ENCODE measurements around the gene PIGT. TPM values are rescaled to one million over a fixed set of nuclear protein-coding genes. Genes with fewer than 3 reads are reported as not detected.

The PIGT gene
- total RNA-seq, 1 experiment from 2014 or later, result 71.4 TPM

- ChIA-PET CTCF (interaction anchor here (0.6 to 2.5 kb wide), 6 partner anchors 18 to 141 kb away, joined by 3 to 10 read pairs (median 5); partner anchors contain the start of gene SYS1), RAD21 (ENCODE audit: low non-redundant PET in 1 of 2, low total read pairs in 2 of 2, uncharacterized antibody in 2 of 2, unreplicated experiment in 2 of 2) (no interaction called here), POLR2A (interaction anchor here (0.6 to 1.0 kb wide), 2 partner anchors 11 to 24 kb away, joined by 3 to 5 read pairs; no protein-coding TSS in a partner anchor)
- H3K4me1 ChIP-seq (ENCODE audit: control insufficient read depth in 1 of 2, insufficient read depth in 2 of 2, low read length in 2 of 2), result no peaks in the 10 kb centered on the region
- no peaks in the 10 kb centered on the region for H4K20me1 ChIP-seq (ENCODE audit: insufficient read depth)
- no peak overlapping the region for H3K4me3 ChIP-seq (replicated peaks in 1 of 2; ENCODE audit: low read depth in 1 of 2, low read length in 2 of 2)
- H3K9me3 ChIP-seq (ENCODE audit: control insufficient read depth in 1 of 2, insufficient read depth in 1 of 2, low read depth in 1 of 2, low read length in 2 of 2), result no peaks in the 10 kb centered on the region
- H3K9me2 ChIP-seq (ENCODE audit: insufficient read depth), result no peaks in the 10 kb centered on the region
- no peak overlapping the region for H3K27ac ChIP-seq (ENCODE audit: low read depth, low read length)
- no peaks in the 10 kb centered on the region for H3K79me2 ChIP-seq (ENCODE audit: insufficient read depth, low read length)
- ATAC-seq (peak; percentile 32; the same call in 1 of the 2 replicates), DNase-seq (ENCODE audit: low read depth, low spot score) (no peak)
- no peak overlapping the region for H3K9ac ChIP-seq (ENCODE audit: low read length)
- intact Hi-C loops (cut with micrococcal nuclease), result no loop called here
- H3K4me2 ChIP-seq (ENCODE audit: low read length), result no peak overlapping the region
- H2AFZ ChIP-seq (ENCODE audit: low read depth, low read length, poor library complexity, severe bottlenecking), result no peak overlapping the region
- BruUV-seq (replicated peaks), result no TSS peak
- H3K27me3 ChIP-seq (ENCODE audit: insufficient read depth, low read length), result no peaks in the 10 kb centered on the region
- peak; percentile 28; the same call in 1 of the 2 replicates for TF ChIP-seq RAD21 (IDR thresholded peaks at IDR 0.05; ENCODE audit: low read depth)
- no peak for TF ChIP-seq ATF3 (IDR thresholded peaks at IDR 0.05)
- H3K36me3 ChIP-seq (ENCODE audit: control insufficient read depth in 1 of 2, insufficient read depth in 2 of 2, low read length in 2 of 2), result no peaks in the 10 kb centered on the region
Measured at GRCh38 chr20:45392733-45393132, 23.2 kb upstream of the PIGT start.

GRCh38 chr20:45394221-45395113, 21.5 kb upstream of the PIGT start:
- intact Hi-C loops (cut with micrococcal nuclease), result no loop called here
- Histone ChIP-seq H3K36me3 (ENCODE audit: control insufficient read depth in 1 of 2, insufficient read depth in 2 of 2, low read length in 2 of 2) (no peaks in the 10 kb centered on the region), H2AFZ (ENCODE audit: low read depth, low read length, poor library complexity, severe bottlenecking) (no peak overlapping the region), H3K4me3 (replicated peaks in 1 of 2; ENCODE audit: low read depth in 1 of 2, low read length in 2 of 2) (no peak overlapping the region), H3K4me2 (ENCODE audit: low read length) (no peak overlapping the region), H3K9me2 (ENCODE audit: insufficient read depth) (no peaks in the 10 kb centered on the region), H3K9me3 (ENCODE audit: control insufficient read depth in 1 of 2, insufficient read depth in 1 of 2, low read depth in 1 of 2, low read length in 2 of 2) (peaks cover 0 to under 1% of the 10 kb centered on the region in 2 experiments; a peak in 1 of 4 replicates), H3K27me3 (ENCODE audit: insufficient read depth, low read length) (no peaks in the 10 kb centered on the region), H3K9ac (ENCODE audit: low read length) (no peak overlapping the region), H3K4me1 (ENCODE audit: control insufficient read depth in 1 of 2, insufficient read depth in 2 of 2, low read length in 2 of 2) (no peaks in the 10 kb centered on the region), H3K27ac (ENCODE audit: low read depth, low read length) (no peak overlapping the region), H4K20me1 (ENCODE audit: insufficient read depth) (no peaks in the 10 kb centered on the region), H3K79me2 (ENCODE audit: insufficient read depth, low read length) (no peaks in the 10 kb centered on the region)
- CTCF ChIA-PET, result no interaction called here
- no peak for ATAC-seq
- DNase-seq (ENCODE audit: low read depth, low spot score), result no peak
- RAD21 ChIA-PET (ENCODE audit: low non-redundant PET in 1 of 2, low total read pairs in 2 of 2, uncharacterized antibody in 2 of 2, unreplicated experiment in 2 of 2), result no interaction called here
- POLR2A ChIA-PET, result no interaction called here
- BruUV-seq (replicated peaks), result no TSS peak
- TF ChIP-seq ATF3 (IDR thresholded peaks at IDR 0.05) (no peak), EZH2phosphoT487 (IDR thresholded peaks at IDR 0.05; ENCODE audit: borderline replicate concordance) (no peak), ELF1 (IDR thresholded peaks at IDR 0.05; ENCODE audit: borderline replicate concordance, low read depth) (no peak), FOSL1 (IDR thresholded peaks at IDR 0.05; ENCODE audit: low read depth) (no peak), RAD21 (IDR thresholded peaks at IDR 0.05; ENCODE audit: low read depth) (no peak), ZNF274 (IDR thresholded peaks at IDR 0.05; ENCODE audit: low read depth, low read length) (no peak), SRF (IDR thresholded peaks at IDR 0.05; ENCODE audit: low read depth) (no peak), ZFX (IDR thresholded peaks at IDR 0.05) (no peak), YY1 (IDR thresholded peaks at IDR 0.05; ENCODE audit: extremely low read depth, insufficient replicate concordance, low read depth, low read length) (no peak), SP1 (IDR thresholded peaks at IDR 0.05; ENCODE audit: low read depth) (no peak), REST (IDR thresholded peaks at IDR 0.05; ENCODE audit: low read depth) (no peak), CBX3 (IDR thresholded peaks at IDR 0.05; ENCODE audit: low read depth) (no peak), SIN3A (IDR thresholded peaks at IDR 0.05; ENCODE audit: low read depth) (no peak)
